KG1 (cell line): ENCODE data around the gene CSF3R.
A peak's percentile ranks its signal among the peaks of the same experiment; 100 is the strongest.
"Not testable (repeated sequence)": the region's sequence is repeated elsewhere in the genome, so short reads cannot be mapped to it uniquely, and the experiment has no call there.

Experiments
- DNase-seq: peaks from one replicate; lab custom pipeline; 2025; lab: John Stamatoyannopoulos, UW

CSF3R gene

DNA sequence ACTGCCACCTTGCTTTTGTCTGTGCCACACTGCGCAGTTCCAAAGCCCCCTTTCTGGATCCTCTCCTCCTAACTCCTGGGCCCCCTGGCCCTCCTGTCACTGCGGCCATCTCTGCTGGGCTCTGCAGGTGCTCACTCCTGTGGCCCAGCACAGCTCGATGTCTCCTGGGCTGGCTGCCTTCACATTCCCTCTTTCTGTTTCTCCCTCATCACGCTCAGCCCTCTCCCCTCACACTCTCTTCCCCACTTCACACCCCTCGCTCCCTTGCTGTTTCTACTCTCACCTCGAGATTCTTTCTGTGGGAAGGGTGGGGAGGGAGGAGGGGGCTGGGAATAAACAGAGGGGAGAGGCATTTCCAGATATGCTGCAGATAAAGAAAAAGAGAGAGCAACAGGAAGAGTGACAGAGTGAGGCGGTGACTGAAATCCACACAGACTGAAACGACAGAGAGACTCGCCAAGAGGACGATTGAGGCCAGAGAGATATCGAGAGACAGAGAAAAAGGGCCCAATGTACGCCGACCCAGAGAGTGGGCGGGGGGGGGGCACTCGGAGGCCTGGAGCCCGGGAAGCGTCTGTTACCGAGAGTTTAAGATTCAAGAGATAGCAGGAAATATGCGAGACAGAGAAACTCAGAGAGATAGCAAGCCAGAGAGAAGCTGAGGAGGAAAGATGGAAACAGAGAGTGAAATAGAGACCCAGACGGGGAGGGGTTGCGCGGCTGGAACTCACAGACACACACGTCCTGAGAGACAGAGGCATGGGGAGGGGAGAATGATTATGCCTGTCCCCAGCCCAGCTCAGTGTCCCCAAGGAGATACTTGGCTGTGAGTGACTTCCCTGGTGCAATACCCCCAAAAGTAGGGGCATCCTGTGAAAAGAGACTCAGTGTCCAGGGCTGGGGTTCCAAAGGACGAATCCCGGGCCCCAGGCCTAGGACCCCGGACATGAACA lies 666 bp downstream of the CSF3R start:
- DNase-seq = no peak

GRCh38 chr1:36481091-36481490 lies 1.6 kb downstream of the CSF3R start:
- no peak for DNase-seq

- no peak for DNase-seq
These were observed 2.6 kb downstream of the CSF3R start for GRCh38 chr1:36480161-36480560.

- DNase-seq = no peak
These were observed 3.1 kb downstream of the CSF3R start for GRCh38 chr1:36479505-36480051.

DNA sequence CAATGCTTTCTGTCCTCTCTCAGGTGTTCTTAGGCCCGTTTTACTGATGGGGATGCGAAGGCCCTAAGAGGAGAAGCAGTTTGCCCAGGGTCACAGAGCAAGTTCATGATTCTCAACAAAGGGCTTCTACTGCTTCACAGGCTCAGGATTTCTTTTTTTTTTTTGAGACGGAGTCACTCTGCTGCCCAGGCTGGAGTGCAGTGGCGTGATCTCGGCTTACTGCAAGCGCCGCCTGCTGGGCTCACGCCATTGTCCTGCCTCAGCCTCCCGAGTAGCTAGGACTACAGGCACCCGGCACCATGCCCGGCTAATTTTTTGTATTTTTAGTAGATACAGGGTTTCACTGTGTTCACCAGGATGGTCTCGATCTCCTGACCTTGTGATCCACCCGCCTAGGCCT lies 5.1 kb downstream of the CSF3R start:
- not testable (repeated sequence) for DNase-seq

DNA sequence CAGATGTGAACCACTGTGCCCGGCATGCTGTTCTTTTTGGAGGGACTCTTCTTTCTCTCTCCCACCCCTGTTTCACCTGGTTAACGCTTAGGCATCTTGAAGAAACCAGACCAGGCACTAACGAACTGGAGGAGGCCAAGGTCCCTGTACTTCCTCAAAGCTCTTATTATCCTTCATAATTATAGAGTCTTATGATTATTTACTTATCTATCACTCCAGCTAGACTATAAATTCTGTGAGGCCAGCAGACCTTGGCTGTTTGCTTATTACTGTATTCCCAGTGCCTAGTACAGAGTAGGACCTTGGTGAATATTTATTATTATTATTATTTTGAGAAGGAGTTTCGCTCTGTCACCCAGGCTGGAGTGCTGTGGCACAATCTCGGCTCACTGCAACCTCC lies 5.8 kb downstream of the CSF3R start:
- DNase-seq = no peak

- no peak for DNase-seq
These were observed 6.7 kb downstream of the CSF3R start for GRCh38 chr1:36475910-36476604.

- DNase-seq = no peak
These were observed 7.4 kb downstream of the CSF3R start for GRCh38 chr1:36475341-36475740.

DNA sequence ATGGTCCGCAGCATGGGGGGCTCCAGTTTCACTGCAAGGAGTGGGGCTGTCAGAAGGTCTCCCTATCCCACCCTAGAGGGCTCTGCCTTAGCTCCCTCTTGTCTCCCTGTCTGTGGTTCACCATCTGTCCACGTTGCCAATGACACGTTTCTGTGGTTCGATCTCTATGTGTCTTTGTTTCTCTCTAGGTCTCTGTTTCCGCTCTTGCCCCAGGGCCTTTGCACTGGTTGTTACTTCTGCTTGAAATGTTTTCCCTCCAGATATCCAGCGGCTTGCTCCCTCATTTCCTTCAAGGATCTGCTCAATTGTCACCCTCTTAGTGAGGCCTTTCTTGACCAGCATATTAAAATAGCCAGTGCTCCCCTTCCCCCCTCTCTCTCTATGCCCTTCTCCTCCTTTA lies 10.1 kb downstream of the CSF3R start:
- no peak for DNase-seq

- no peak for DNase-seq
These were observed 10.7 kb downstream of the CSF3R start for GRCh38 chr1:36471830-36472641.

- DNase-seq = no peak
These were observed 13.6 kb downstream of the CSF3R start for GRCh38 chr1:36469163-36469562.

- no peak for DNase-seq
These were observed 14.8 kb downstream of the CSF3R start for GRCh38 chr1:36467700-36468455.

DNA sequence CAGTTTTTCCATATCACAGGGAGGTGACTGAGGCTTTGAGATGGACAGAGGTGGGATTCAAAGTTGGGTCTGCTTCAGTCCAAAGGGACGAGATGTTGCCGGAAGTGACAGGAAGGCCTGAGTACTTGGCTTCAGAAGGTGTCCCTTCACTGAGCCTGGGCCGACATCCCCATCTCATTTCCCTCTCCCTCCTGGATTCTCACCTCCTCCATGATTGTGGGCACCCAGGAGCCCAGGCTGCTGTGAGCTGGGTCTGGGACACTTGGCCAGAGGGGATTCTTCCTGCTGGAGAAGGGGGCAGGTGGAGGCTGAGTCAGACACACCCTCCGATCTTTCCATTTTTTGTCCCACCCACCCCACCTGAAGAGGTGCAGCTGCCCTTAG lies 15.7 kb downstream of the CSF3R start:
- no peak for DNase-seq

DNA sequence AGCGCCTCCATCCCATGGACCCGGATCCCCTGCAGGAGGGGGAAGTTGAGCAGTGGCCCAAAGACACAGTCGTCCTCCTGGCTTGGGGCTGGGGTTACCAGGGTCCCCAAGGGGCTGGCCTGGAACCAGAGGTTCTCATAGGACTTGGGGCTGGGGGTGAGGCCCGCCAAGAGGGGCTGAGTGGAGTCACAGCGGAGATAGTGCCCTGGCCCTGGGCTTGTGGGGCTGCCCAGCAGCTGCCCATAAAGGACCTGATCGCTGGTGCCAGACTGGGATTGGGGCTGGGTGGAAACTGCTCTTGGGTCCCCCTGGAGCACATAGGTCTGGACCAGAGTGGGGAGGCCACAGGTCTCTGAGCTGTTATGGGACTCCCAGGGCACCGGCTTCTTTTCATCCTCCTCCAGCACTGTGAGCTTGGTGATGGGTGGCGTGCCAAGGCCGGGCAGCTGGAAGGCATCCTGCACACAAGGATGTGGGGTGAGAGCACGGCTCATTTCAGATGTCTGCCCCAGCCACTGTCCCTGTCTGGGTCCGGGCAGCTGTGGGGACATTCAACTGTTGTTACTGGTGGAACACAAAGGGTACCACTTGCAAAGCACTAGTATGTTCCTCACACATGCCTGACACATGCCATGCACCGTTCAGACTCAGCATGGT lies 16.2 kb downstream of the CSF3R start:
- no peak for DNase-seq

- no peak for DNase-seq
These were observed 16.9 kb downstream of the CSF3R start for GRCh38 chr1:36465731-36466369.

DNA sequence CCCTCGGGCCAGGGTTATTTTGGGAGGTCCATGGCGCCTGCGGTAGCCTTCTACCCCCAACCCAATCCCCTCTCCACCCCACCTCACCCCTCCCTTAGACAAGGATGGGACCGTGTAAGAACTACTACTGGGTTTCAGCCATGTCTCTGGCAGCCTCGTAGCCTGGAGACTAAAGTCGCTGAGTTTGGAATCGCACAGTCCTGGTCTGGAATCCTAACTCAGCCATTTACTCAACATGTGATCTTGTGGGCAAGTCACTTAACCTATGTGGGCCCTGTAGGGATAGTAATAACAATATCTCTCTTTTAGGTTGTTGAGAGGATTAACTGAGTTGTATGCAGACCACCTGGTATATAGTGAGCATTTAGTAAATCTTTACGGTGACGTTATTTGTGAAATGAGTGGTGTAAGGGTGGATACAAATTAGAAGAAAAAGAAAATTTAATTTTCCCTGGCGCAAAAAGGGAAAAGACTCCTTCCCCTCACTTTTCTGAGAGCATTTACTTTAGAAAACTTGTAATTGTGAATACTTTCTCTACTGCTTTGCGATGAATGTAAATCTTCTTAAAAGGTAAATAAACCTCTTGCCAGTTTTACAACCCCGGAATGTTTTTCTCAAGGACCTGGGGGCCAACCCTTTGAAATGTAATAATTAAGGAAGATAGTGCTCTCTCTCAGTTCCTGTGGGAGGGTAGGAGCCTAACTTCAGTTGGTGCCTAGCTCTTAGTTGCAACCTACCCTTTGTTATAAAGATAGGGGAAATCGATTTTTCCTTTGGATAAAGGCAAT lies 17.9 kb downstream of the CSF3R start:
- DNase-seq = no peak

GRCh38 chr1:36463803-36464604 lies 18.7 kb downstream of the CSF3R start, which contains the start of gene MRPS15:
Gene MRPS15 (minus strand): TSS chr1:36464384. CDS start chr1:36464275, 109 bp downstream.
- peak; percentile 83 for DNase-seq

DNA sequence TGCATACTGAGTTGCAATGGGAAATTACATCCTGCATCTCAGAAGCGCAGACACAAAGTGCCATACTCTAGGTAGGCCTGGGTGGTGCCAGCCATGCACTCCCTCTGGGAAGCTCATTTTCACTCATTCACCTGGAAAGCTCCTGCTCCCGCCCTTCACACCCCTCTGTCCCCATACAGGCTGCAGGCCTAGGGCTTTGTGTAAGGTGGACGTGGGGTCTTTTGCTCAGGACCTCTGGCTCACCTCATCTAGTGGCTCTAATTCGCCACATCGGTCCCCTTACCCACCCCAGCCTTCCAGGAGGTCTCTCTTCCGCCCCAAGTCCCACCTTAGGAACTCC lies 19.3 kb downstream of the CSF3R start:
- DNase-seq = no peak

DNA sequence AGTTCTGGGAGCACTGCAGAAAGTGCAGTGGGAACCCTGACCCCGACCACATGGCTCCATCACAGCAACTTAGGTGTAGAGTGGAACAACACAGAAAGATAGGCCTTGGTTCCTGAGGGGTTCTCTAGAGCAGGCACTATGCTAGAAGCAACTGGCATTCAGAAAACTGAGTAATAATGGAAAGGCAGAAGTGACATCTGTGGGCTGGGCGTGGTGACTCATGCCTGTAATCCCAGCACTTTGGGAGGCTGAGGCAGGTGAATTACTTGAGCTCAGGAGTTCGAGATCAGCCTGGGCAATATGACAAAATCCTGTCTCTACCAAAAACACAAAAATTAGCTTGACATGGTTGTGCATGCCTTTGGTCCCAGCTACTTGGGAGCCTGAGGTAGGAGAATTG lies 23.8 kb downstream of the CSF3R start:
- DNase-seq = no peak
